AG04449 (cell line): ENCODE data around the gene WDR72.
A peak's percentile ranks its signal among the peaks of the same experiment; 100 is the strongest.

Experiments used
- CTCF ChIA-PET: fragments of 350-600 bp; formaldehyde crosslinking; extraction: SDS; loops from one replicate; lab custom pipeline; 2021; ENCODE audit warnings: antibody characterized with exemption; lab: Yijun Ruan, JAX
- POLR2A ChIA-PET: fragments of 400-600, 350-600 bp; formaldehyde crosslinking; extraction: SDS; loops from one replicate; lab custom pipeline; 2020; ENCODE audit warnings: antibody characterized with exemption, inconsistent platforms; lab: Yijun Ruan, JAX
- DNase-seq: peaks from one replicate; pipeline ENCODE4 v3.0.0-alpha.2; 2010; ENCODE audit warnings: low read depth, low spot score
- H3K4me3 ChIP-seq: 2 replicates; pipeline ENCODE4 v1.5.1; 2011; ENCODE audit warnings: low read depth, mild to moderate bottlenecking, control low read depth, low read length
- CTCF ChIP-seq: IDR thresholded peaks from one replicate; pipeline ENCODE4 v1.5.1; 2011; ENCODE audit warnings: mild to moderate bottlenecking, moderate library complexity, low read length, control low read depth, inconsistent platforms; ENCODE audit not compliant: insufficient read depth; ENCODE audit errors: missing control alignments

WDR72 gene

GRCh38 chr15:53588773-53589172 is 170.7 kb downstream of the WDR72 start:
- H3K4me3 ChIP-seq = no peak overlapping the region
- no peak for TF ChIP-seq CTCF
- DNase-seq = peak; percentile 7
- POLR2A ChIA-PET = no interaction called here
- CTCF ChIA-PET = no interaction called here

GRCh38 chr15:53586799-53587198 is 172.7 kb downstream of the WDR72 start:
- DNase-seq = no peak
- no peak for TF ChIP-seq CTCF
- ChIA-PET CTCF (no interaction called here), POLR2A (no interaction called here)
- no peak overlapping the region for H3K4me3 ChIP-seq

GRCh38 chr15:53581513-53581912 is 177.9 kb downstream of the WDR72 start:
- TF ChIP-seq CTCF = no peak
- CTCF ChIA-PET = interaction anchor here (1.1 kb wide), 1 partner anchor 9 kb away, joined by 3 read pairs; no protein-coding TSS in a partner anchor
- DNase-seq = no peak
- POLR2A ChIA-PET = no interaction called here
- H3K4me3 ChIP-seq = no peak overlapping the region

- TF ChIP-seq CTCF = no peak
These were observed 179.1 kb downstream of the WDR72 start for GRCh38 chr15:53580366-53580765.

GRCh38 chr15:53576841-53577240 is 182.6 kb downstream of the WDR72 start:
- no peak overlapping the region for H3K4me3 ChIP-seq
- POLR2A ChIA-PET = no interaction called here
- CTCF ChIA-PET = no interaction called here
- no peak for TF ChIP-seq CTCF
- DNase-seq = no peak

More at GRCh38 chr15:53580366-53580765, 179.1 kb downstream of the WDR72 start:
- DNase-seq = no peak
- ChIA-PET CTCF (no interaction called here), POLR2A (no interaction called here)
- H3K4me3 ChIP-seq = no peak overlapping the region

GRCh38 chr15:53573091-53573490 is 186.4 kb downstream of the WDR72 start:
- no peak for TF ChIP-seq CTCF
- no peak for DNase-seq
- no peak overlapping the region for H3K4me3 ChIP-seq
- POLR2A ChIA-PET = no interaction called here
- CTCF ChIA-PET = no interaction called here
